ENCODE measurements around the gene FCHO2.

GRCh38 chr5:73094415-73094814, 138.6 kb downstream of the FCHO2 start:
- TF ChIP-seq CTCF (IDR thresholded peaks at IDR 0.05) (no peak), POLR2A (IDR thresholded peaks at IDR 0.05) (no peak), EP300 (IDR thresholded peaks at IDR 0.05) (no peak)

Data from tibial nerve (tissue), 4 donors.